NCI-H748 treated with DMSO at 0.1 percent for 48 hours (cell line): Measurements from ENCODE around the gene BCL2A1.
"Not testable (repeated sequence)": the region's sequence is repeated elsewhere in the genome, so short reads cannot be mapped to it uniquely, and the experiment has no call there.

Source experiments
- DNase-seq: peaks from one replicate; lab custom pipeline; 2025; lab: John Stamatoyannopoulos, UW

Gene BCL2A1

GRCh38 chr15:79923079-79923514 is 47.9 kb downstream of the BCL2A1 start:
- peak; percentile 17 for DNase-seq

GRCh38 chr15:79922512-79923078 is 48.4 kb downstream of the BCL2A1 start:
- DNase-seq, result no peak

GRCh38 chr15:79919749-79920511 is 51.1 kb downstream of the BCL2A1 start:
- no peak for DNase-seq

GRCh38 chr15:79919090-79919748 is 51.8 kb downstream of the BCL2A1 start:
- no peak for DNase-seq

- no peak for DNase-seq
Observed at GRCh38 chr15:79918278-79918677, 52.7 kb downstream of the BCL2A1 start.

GRCh38 chr15:79916502-79917132 is 54.4 kb downstream of the BCL2A1 start:
- no peak for DNase-seq

- DNase-seq, result not testable (repeated sequence)
Observed at GRCh38 chr15:79915776-79916501, 55.1 kb downstream of the BCL2A1 start.

GRCh38 chr15:79914728-79915127 is 56.3 kb downstream of the BCL2A1 start:
- DNase-seq, result no peak
